H1 (cell line): ENCODE measurements around the gene ALK. TPM values are rescaled to one million over a fixed set of nuclear protein-coding genes. Genes with fewer than 3 reads are reported as not detected.

Experiments
- CTCF ChIA-PET: fragments of 300-600 bp; sonication (Branson Sonifier 250); formaldehyde crosslinking; loops from one replicate; lab custom pipeline; 2021; ENCODE audit not compliant: partially characterized antibody; lab: Charles Lee
- POLR2A ChIA-PET: fragments of 300-600 bp; sonication (Branson Sonifier 250); formaldehyde crosslinking; loops from one replicate; lab custom pipeline; 2021; ENCODE audit warnings: inconsistent platforms; ENCODE audit not compliant: partially characterized antibody; lab: Charles Lee
- DNase-seq, 2 experiments: peaks; one replicate each; pipeline versions ENCODE4 v3.0.0 to v3.0.0-alpha.2; 2010 to 2022; ENCODE audit warnings: low spot score in 2 of 2, low read depth in 1 of 2, mixed read lengths in 1 of 2
- FAIRE-seq: peaks from 2 replicates; lab custom pipeline; 2011; peaks lifted over from hg19 to GRCh38; lab: Jason Lieb, UNC
- H2AFZ ChIP-seq: 2 replicates; pipeline ENCODE4 v1.8.1; 2012; ENCODE audit warnings: low read length, inconsistent platforms
- H2AK5ac ChIP-seq: 2 replicates; pipeline ENCODE4 v1.6.1; 2013; ENCODE audit warnings: low read depth, low read length
- H2BK120ac ChIP-seq: replicated peaks from 2 replicates; pipeline ENCODE3; 2013; ENCODE audit warnings: low read depth, low read length, inconsistent platforms
- H2BK12ac ChIP-seq: 2 replicates; pipeline ENCODE4 v1.6.1; 2013; ENCODE audit warnings: low read depth, low read length
- H2BK15ac ChIP-seq: 2 replicates; pipeline ENCODE4 v1.6.1; 2013; ENCODE audit warnings: low read length
- H2BK20ac ChIP-seq: 2 replicates; pipeline ENCODE4 v1.6.1; 2013; ENCODE audit warnings: low read length
- H2BK5ac ChIP-seq: 2 replicates; pipeline ENCODE4 v1.6.1; 2013; ENCODE audit warnings: low read depth, low read length
- H3K14ac ChIP-seq: 2 replicates; pipeline ENCODE4 v1.6.1; 2013; ENCODE audit warnings: inconsistent platforms; ENCODE audit not compliant: insufficient read length
- H3K18ac ChIP-seq: 2 replicates; pipeline ENCODE4 v1.6.1; 2013; ENCODE audit warnings: low read length; ENCODE audit errors: extremely low read depth
- H3K23ac ChIP-seq: 2 replicates; pipeline ENCODE4 v1.6.1; 2013; ENCODE audit warnings: inconsistent platforms; ENCODE audit not compliant: insufficient read length
- H3K23me2 ChIP-seq: 2 replicates; pipeline ENCODE4 v1.6.1; 2013; ENCODE audit warnings: low read depth, low read length
- H3K27ac ChIP-seq: 2 replicates; pipeline ENCODE4 v1.6.1; 2011; ENCODE audit warnings: low read depth, low read length, inconsistent platforms
- H3K27me3 ChIP-seq, 4 experiments: replicated peaks in 1 of 4; 1 replicate in 1 of 4; 2 replicates in 3 of 4; pipeline versions ENCODE4 v1.6.1 to v1.8.1; 2011 to 2013; ENCODE audit warnings: low read length in 3 of 4, mild to moderate bottlenecking in 3 of 4, inconsistent platforms in 2 of 4, mixed read lengths in 2 of 4, moderate library complexity in 1 of 4; ENCODE audit not compliant: control insufficient read depth in 3 of 4, insufficient read depth in 3 of 4; ENCODE audit errors: extremely low read depth in 1 of 4
- H3K36me3 ChIP-seq, 4 experiments: 2 replicates each; pipeline versions ENCODE4 v1.6.1 to v1.8.1; 2011 to 2013; ENCODE audit warnings: mild to moderate bottlenecking in 4 of 4, low read length in 3 of 4, moderate library complexity in 2 of 4, control low read depth in 1 of 4, inconsistent platforms in 1 of 4; ENCODE audit not compliant: insufficient read depth in 4 of 4, control insufficient read depth in 2 of 4
- H3K4ac ChIP-seq: replicated peaks from 2 replicates; pipeline ENCODE3; 2013; ENCODE audit warnings: low read length, low read depth, mixed read lengths, inconsistent platforms; ENCODE audit not compliant: insufficient read length
- H3K4me1 ChIP-seq, 4 experiments: replicated peaks in 1 of 4; 1 replicate in 1 of 4; 2 replicates in 3 of 4; pipeline versions ENCODE4 v1.6.1 to v1.8.1; 2011 to 2013; ENCODE audit warnings: low read length in 3 of 4, inconsistent platforms in 2 of 4, mixed read lengths in 1 of 4; ENCODE audit not compliant: insufficient read depth in 4 of 4, control insufficient read depth in 3 of 4
- H3K4me2 ChIP-seq, 2 experiments: 2 replicates each; pipeline versions ENCODE4 v1.6.1 to v1.8.1; 2011 to 2013; ENCODE audit warnings: low read depth in 2 of 2, low read length in 2 of 2, control low read depth in 1 of 2, inconsistent platforms in 1 of 2, mild to moderate bottlenecking in 1 of 2; ENCODE audit not compliant: insufficient read depth in 1 of 2
- H3K4me3 ChIP-seq, 4 experiments: fragments of 200-600, 300-600 bp in 1 of 4; sonication (generic), shearing (Covaris generic), sonication (Bioruptor Twin) in 1 of 4; 2 replicates each; pipeline versions ENCODE4 v1.5.1 to v1.8.1; 2011 to 2016; ENCODE audit warnings: low read length in 4 of 4, low read depth in 3 of 4, control low read depth in 2 of 4, inconsistent platforms in 2 of 4, mild to moderate bottlenecking in 2 of 4, mixed read lengths in 1 of 4, moderate library complexity in 1 of 4; ENCODE audit not compliant: insufficient read depth in 2 of 4; ENCODE audit errors: extremely low read depth in 1 of 4
- H3K56ac ChIP-seq: replicated peaks from 2 replicates; pipeline ENCODE3; 2013; ENCODE audit warnings: low read depth, mild to moderate bottlenecking, mixed read lengths, low read length, inconsistent platforms; ENCODE audit not compliant: insufficient read length
- H3K79me1 ChIP-seq: 2 replicates; pipeline ENCODE4 v1.6.1; 2013; ENCODE audit warnings: low read depth, low read length, control low read depth
- H3K79me2 ChIP-seq, 2 experiments: 2 replicates each; pipeline versions ENCODE4 v1.6.1 to v1.8.1; 2012 to 2013; ENCODE audit warnings: low read length in 2 of 2, mild to moderate bottlenecking in 2 of 2, inconsistent platforms in 1 of 2; ENCODE audit not compliant: insufficient read depth in 2 of 2, control insufficient read depth in 1 of 2
- H3K9ac ChIP-seq, 4 experiments: replicated peaks in 1 of 4; 1 replicate in 1 of 4; 2 replicates in 3 of 4; pipeline versions ENCODE4 v1.6.1 to v1.8.1; 2011 to 2013; ENCODE audit warnings: low read depth in 3 of 4, low read length in 3 of 4, control low read depth in 2 of 4, mild to moderate bottlenecking in 2 of 4, moderate library complexity in 2 of 4, inconsistent platforms in 1 of 4; ENCODE audit errors: extremely low read depth in 1 of 4
- H3K9me3 ChIP-seq, 2 experiments: 2 replicates each; pipeline versions ENCODE4 v1.6.1 to v1.8.1; 2012 to 2013; ENCODE audit warnings: mild to moderate bottlenecking in 2 of 2, moderate library complexity in 2 of 2, control low read depth in 1 of 2, inconsistent platforms in 1 of 2, low read depth in 1 of 2, low read length in 1 of 2, mixed read lengths in 1 of 2; ENCODE audit not compliant: insufficient read depth in 2 of 2
- H4K20me1 ChIP-seq, 2 experiments: replicated peaks in 1 of 2; 2 replicates each; pipeline versions ENCODE3 to v1.8.1; 2011 to 2013; ENCODE audit warnings: inconsistent platforms in 2 of 2, low read length in 2 of 2, mild to moderate bottlenecking in 1 of 2; ENCODE audit not compliant: insufficient read depth in 2 of 2, control insufficient read depth in 1 of 2
- H4K5ac ChIP-seq: 2 replicates; pipeline ENCODE4 v1.6.1; 2013; ENCODE audit warnings: low read length, low read depth, mixed read lengths, inconsistent platforms; ENCODE audit not compliant: insufficient read length
- H4K8ac ChIP-seq: 2 replicates; pipeline ENCODE4 v1.8.0; 2013; ENCODE audit warnings: mild to moderate bottlenecking, moderate library complexity, low read length, inconsistent platforms; ENCODE audit not compliant: insufficient read depth; ENCODE audit errors: extremely low read depth
- H4K91ac ChIP-seq: replicated peaks from 2 replicates; pipeline ENCODE3; 2013; ENCODE audit warnings: low read length, mixed read lengths, inconsistent platforms; ENCODE audit not compliant: insufficient read length
- BACH1 ChIP-seq: IDR thresholded peaks from 2 replicates; pipeline ENCODE4 v1.6.1; 2012; ENCODE audit warnings: low read length, improper control_type of control experiment
- RAD21 ChIP-seq, 2 experiments: IDR thresholded peaks in 1 of 2; conservative IDR thresholded peaks in 1 of 2; 2 replicates each; pipeline ENCODE4 v1.6.1; 2011; ENCODE audit warnings: low read depth in 2 of 2, low read length in 2 of 2, improper control_type of control experiment in 1 of 2, inconsistent platforms in 1 of 2, mild to moderate bottlenecking in 1 of 2, moderate library complexity in 1 of 2
- YY1 ChIP-seq: IDR thresholded peaks from 2 replicates; pipeline ENCODE4 v1.6.1; 2011; ENCODE audit warnings: low read depth, mild to moderate bottlenecking, low read length
- WGBS, 2 experiments: shearing (Covaris generic) in 1 of 2; methylation state at CpG; one replicate each; pipeline versions ENCODE4 v1.1.6 to v1.1.7; 2013 to 2015; ENCODE audit warnings: low lambda C conversion rate in 2 of 2, mixed read lengths in 2 of 2, inconsistent platforms in 1 of 2, low coverage in 1 of 2, missing lambda C conversion rate in 1 of 2; ENCODE audit not compliant: insufficient replicate concordance in 2 of 2, insufficient coverage in 1 of 2, insufficient read length in 1 of 2; ENCODE audit errors: extremely low coverage in 1 of 2, missing lambda C conversion rate in 1 of 2; 5-methylcytosine and 5-hydroxymethylcytosine counted together
- polyA plus RNA-seq, 7 experiments: library from polyadenylated mRNA; depleted of rRNA in 3 of 7; stranded (reverse) in 5 of 7; unstranded in 2 of 7; fragments of >200 nt in 5 of 7; fragments of 200-250 nt in 2 of 7; gene quantifications; 1 replicate in 5 of 7; 2 replicates in 1 of 7; 4 replicates in 1 of 7; pipeline versions ENCODE4 v1.2.1 to v1.2.3, GENCODE V29; 2011 to 2013; ENCODE audit warnings: missing spikeins in 2 of 7, mixed read lengths in 2 of 7
- total RNA-seq: library from RNA; stranded (reverse); fragmentation: NEBNext Ultra II Directional; extraction: Animal tissue kit (Norgen Biotek cat#: 25700); gene quantifications from 2 replicates; pipeline ENCODE4 v1.2.1, GENCODE V29; 2021
- TF ChIP-seq, protein P1 (sequence below), 3 experiments: IDR thresholded peaks; 1 replicate in 2 of 3; 2 replicates in 1 of 3; pipeline versions ENCODE4 v1.5.1 to v1.6.1; 2011; ENCODE audit warnings: low read length in 3 of 3, mild to moderate bottlenecking in 3 of 3, inconsistent platforms in 2 of 3, low read depth in 1 of 3, moderate library complexity in 1 of 3; ENCODE audit not compliant: insufficient read depth in 1 of 3; ENCODE audit errors: control extremely low read depth in 1 of 3

The ALK gene
- total and polyA plus RNA-seq, 2 of the 8 experiments (the other 6 are each of a cell fraction or from before 2014, with no cell fraction given): 0.02 to 0.09 TPM

DNA sequence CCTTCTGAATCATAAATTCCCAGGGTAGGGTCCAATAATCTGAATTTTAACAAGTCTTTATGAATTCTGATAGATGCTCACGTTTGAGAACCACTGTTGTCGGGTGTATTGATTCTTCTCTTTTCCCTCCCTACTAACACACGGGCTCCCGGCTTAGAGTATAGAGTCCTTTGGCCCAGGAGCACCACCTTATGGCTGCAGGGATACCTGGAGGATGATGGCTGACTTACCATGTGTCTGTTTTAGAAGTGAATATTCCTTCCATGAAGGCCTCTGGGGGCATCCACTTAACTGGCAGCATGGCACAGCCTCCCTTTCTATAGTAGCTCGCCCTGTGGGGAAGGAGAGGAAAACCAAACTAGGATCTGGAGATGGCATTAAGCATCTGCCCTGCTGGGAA lies 714.4 kb downstream of the ALK start:
- H3K4me2 ChIP-seq: no peak overlapping the region
- no peak overlapping the region for H2BK12ac ChIP-seq
- DNase-seq (no peak), FAIRE-seq (no peak)
- H3K4ac ChIP-seq: no peak overlapping the region
- no peaks in the 10 kb centered on the region; a peak in 1 of 7 replicates for H3K4me1 ChIP-seq
- no peaks in the 10 kb centered on the region for H3K79me2 ChIP-seq
- H3K18ac ChIP-seq: no peak overlapping the region
- H3K27ac ChIP-seq: no peak overlapping the region
- no peak overlapping the region for H2AK5ac ChIP-seq
- no peak overlapping the region for H2BK5ac ChIP-seq
- no peak overlapping the region for H4K91ac ChIP-seq
- no peaks in the 10 kb centered on the region for H3K9me3 ChIP-seq
- no peak overlapping the region for H3K56ac ChIP-seq
- no peak overlapping the region for H2BK15ac ChIP-seq
- H2BK120ac ChIP-seq: no peak overlapping the region
- H3K79me1 ChIP-seq: no peaks in the 10 kb centered on the region
- H3K4me3 ChIP-seq: no peak overlapping the region
- H4K20me1 ChIP-seq: no peaks in the 10 kb centered on the region
- no peak overlapping the region for H2AFZ ChIP-seq
- H4K8ac ChIP-seq: no peak overlapping the region
- no peak overlapping the region for H3K23ac ChIP-seq
- no peaks in the 10 kb centered on the region for H3K23me2 ChIP-seq
- 76% methylated on average over 5 of the region's 5 CpGs; no CpG with 5 or more reads in 1 of the 2 experiments for WGBS, 2 experiments
- H3K14ac ChIP-seq: no peak overlapping the region
- H2BK20ac ChIP-seq: no peak overlapping the region
- no peak overlapping the region for H4K5ac ChIP-seq
- no peak overlapping the region for H3K9ac ChIP-seq
- H3K36me3 ChIP-seq: no peaks in the 10 kb centered on the region
- H3K27me3 ChIP-seq: no peaks in the 10 kb centered on the region
- ChIA-PET POLR2A (no interaction called here), CTCF (interaction anchor here (0.7 to 1.8 kb wide), 9 partner anchors 23 to 251 kb away, joined by 3 to 7 read pairs (median 3); no protein-coding TSS in a partner anchor)
- TF ChIP-seq, protein P1, sequence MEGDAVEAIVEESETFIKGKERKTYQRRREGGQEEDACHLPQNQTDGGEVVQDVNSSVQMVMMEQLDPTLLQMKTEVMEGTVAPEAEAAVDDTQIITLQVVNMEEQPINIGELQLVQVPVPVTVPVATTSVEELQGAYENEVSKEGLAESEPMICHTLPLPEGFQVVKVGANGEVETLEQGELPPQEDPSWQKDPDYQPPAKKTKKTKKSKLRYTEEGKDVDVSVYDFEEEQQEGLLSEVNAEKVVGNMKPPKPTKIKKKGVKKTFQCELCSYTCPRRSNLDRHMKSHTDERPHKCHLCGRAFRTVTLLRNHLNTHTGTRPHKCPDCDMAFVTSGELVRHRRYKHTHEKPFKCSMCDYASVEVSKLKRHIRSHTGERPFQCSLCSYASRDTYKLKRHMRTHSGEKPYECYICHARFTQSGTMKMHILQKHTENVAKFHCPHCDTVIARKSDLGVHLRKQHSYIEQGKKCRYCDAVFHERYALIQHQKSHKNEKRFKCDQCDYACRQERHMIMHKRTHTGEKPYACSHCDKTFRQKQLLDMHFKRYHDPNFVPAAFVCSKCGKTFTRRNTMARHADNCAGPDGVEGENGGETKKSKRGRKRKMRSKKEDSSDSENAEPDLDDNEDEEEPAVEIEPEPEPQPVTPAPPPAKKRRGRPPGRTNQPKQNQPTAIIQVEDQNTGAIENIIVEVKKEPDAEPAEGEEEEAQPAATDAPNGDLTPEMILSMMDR (IDR thresholded peaks at IDR 0.05; ENCODE audit: control extremely low read depth in 1 of 3, insufficient read depth in 1 of 3, low read depth in 1 of 3, low read length in 3 of 3): peak; percentile 21 to 25 (median 21); a peak in 2 of 4 replicates
- TF ChIP-seq RAD21 (IDR thresholded peaks at IDR 0.05 in 1 of 2, conservative IDR thresholded peaks at IDR 0.05 in 1 of 2; ENCODE audit: low read depth in 2 of 2, low read length in 2 of 2) (peak; percentile 46 to 58), BACH1 (no peak), YY1 (peak; percentile 55; the same call in 1 of the 2 replicates)
